Right atrium auricular region (tissue), 2 donors: ENCODE measurements around the gene XPNPEP2. TPM values are rescaled to one million over a fixed set of nuclear protein-coding genes. Genes with fewer than 3 reads are reported as not detected.

ENCODE experiments used
- DNase-seq: peaks from one replicate; pipeline ENCODE4 v3.0.0-alpha.2; 2019; ENCODE audit warnings: low spot score
- H3K27ac ChIP-seq, 2 donors: fragments of 200-600 bp; sonication (generic); 1 replicate in 1 of 2; 2 replicates in 1 of 2; pipeline ENCODE4 v1.5.1; 2016 to 2019
- H3K27me3 ChIP-seq, 2 donors: fragments of 200-600 bp; sonication (generic); one replicate each; pipeline versions ENCODE4 v1.5.1 to v1.6.0; 2017 to 2019
- H3K36me3 ChIP-seq: fragments of 200-600 bp; sonication (generic); one replicate; pipeline ENCODE4 v1.5.1; 2016
- H3K4me1 ChIP-seq, 2 donors: fragments of 200-600 bp; sonication (generic); one replicate each; pipeline versions ENCODE4 v1.5.1 to v1.6.0; 2017 to 2019
- H3K4me3 ChIP-seq, 2 donors: fragments of 200-600 bp; sonication (generic); 1 replicate in 1 of 2; 2 replicates in 1 of 2; pipeline ENCODE4 v1.5.1; 2017 to 2019; ENCODE audit warnings: mild to moderate bottlenecking in 1 of 2, moderate library complexity in 1 of 2
- H3K9me3 ChIP-seq, 2 donors: fragments of 200-600 bp; sonication (generic); one replicate each; pipeline ENCODE4 v1.5.1; 2019
- total RNA-seq, 2 donors: library from RNA; depleted of rRNA; stranded (reverse); fragments of >200 nt; gene quantifications; one replicate each; pipeline ENCODE4 v1.1.0, GENCODE V29; 2016
- TF ChIP-seq, protein P1 (sequence below), 2 donors: fragments of 200-600 bp; sonication (generic); IDR thresholded peaks; one replicate each; pipeline ENCODE4 v1.5.1; 2019; ENCODE audit warnings: antibody characterized with exemption in 2 of 2

Gene XPNPEP2
- total RNA-seq, 2 donors from 2014 or later = 2.0 to 3.5 TPM

GRCh38 chrX:129726307-129727111 lies 12.3 kb upstream of the XPNPEP2 start:
- no peaks in the 10 kb centered on the region for H3K27me3 ChIP-seq
- DNase-seq = peak; percentile 65
- TF ChIP-seq, protein P1, sequence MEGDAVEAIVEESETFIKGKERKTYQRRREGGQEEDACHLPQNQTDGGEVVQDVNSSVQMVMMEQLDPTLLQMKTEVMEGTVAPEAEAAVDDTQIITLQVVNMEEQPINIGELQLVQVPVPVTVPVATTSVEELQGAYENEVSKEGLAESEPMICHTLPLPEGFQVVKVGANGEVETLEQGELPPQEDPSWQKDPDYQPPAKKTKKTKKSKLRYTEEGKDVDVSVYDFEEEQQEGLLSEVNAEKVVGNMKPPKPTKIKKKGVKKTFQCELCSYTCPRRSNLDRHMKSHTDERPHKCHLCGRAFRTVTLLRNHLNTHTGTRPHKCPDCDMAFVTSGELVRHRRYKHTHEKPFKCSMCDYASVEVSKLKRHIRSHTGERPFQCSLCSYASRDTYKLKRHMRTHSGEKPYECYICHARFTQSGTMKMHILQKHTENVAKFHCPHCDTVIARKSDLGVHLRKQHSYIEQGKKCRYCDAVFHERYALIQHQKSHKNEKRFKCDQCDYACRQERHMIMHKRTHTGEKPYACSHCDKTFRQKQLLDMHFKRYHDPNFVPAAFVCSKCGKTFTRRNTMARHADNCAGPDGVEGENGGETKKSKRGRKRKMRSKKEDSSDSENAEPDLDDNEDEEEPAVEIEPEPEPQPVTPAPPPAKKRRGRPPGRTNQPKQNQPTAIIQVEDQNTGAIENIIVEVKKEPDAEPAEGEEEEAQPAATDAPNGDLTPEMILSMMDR (IDR thresholded peaks at IDR 0.05) = peak; percentile 46 to 77
- no peak overlapping the region for H3K27ac ChIP-seq
- no peaks in the 10 kb centered on the region for H3K4me1 ChIP-seq
- H3K9me3 ChIP-seq = no peaks in the 10 kb centered on the region
- no peaks in the 10 kb centered on the region for H3K36me3 ChIP-seq
- no peak overlapping the region for H3K4me3 ChIP-seq

GRCh38 chrX:129728061-129728460 lies 10.7 kb upstream of the XPNPEP2 start:
- TF ChIP-seq, protein P1 (IDR thresholded peaks at IDR 0.05) = no peak
- Histone ChIP-seq H3K4me1 (no peaks in the 10 kb centered on the region), H3K36me3 (no peaks in the 10 kb centered on the region), H3K9me3 (no peaks in the 10 kb centered on the region), H3K27ac (no peak overlapping the region), H3K4me3 (no peak overlapping the region), H3K27me3 (no peaks in the 10 kb centered on the region)
- DNase-seq = no peak

DNA sequence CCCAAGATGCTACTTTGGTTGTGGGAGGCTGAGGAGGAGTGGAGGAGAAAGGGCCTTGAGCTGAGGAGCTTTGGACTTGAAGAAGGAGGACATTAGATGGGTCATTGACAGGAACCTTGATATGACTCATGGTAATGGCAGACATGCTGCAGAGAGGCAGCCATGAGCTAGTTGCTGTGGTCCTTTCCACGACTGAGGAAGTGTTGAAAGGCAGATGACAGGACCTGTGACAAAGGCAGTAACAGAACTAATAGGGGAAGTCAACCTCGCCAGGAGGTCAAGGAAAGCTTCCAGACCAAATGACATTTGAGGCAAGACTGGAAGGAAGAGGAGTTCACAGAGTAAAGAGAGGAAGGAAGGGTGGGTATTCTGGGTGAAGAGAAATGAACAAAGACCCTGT lies 7.6 kb upstream of the XPNPEP2 start:
- no peaks in the 10 kb centered on the region for H3K4me1 ChIP-seq
- no peaks in the 10 kb centered on the region for H3K36me3 ChIP-seq
- H3K9me3 ChIP-seq = no peaks in the 10 kb centered on the region
- no peak overlapping the region for H3K4me3 ChIP-seq
- no peak for DNase-seq
- TF ChIP-seq, protein P1 (IDR thresholded peaks at IDR 0.05) = no peak
- no peaks in the 10 kb centered on the region for H3K27me3 ChIP-seq
- H3K27ac ChIP-seq = no peak overlapping the region

DNA sequence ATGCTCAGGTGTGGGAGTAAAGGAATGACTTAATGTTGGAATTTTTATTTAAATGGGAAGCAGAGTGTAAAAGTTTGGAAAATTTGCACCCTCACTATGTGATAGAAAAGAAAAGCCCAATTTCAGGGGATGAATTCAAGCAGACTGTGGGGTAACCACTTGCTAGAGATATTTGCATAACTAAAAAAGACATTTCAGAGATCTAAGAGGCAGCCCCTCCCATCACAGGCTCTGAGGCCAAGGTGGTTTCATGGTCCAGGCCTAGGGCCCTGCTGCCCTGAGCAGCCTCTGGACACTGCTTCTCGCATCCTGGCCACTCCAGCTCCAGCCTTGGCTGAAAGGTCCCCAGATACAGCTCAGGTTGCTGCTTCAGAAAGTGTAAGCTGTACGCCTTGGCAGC lies 5.9 kb upstream of the XPNPEP2 start:
- Histone ChIP-seq H3K27ac (no peak overlapping the region), H3K4me1 (no peaks in the 10 kb centered on the region), H3K27me3 (no peaks in the 10 kb centered on the region), H3K4me3 (no peak overlapping the region), H3K36me3 (no peaks in the 10 kb centered on the region), H3K9me3 (no peaks in the 10 kb centered on the region)
- no peak for DNase-seq
- TF ChIP-seq, protein P1 (IDR thresholded peaks at IDR 0.05) = no peak

DNA sequence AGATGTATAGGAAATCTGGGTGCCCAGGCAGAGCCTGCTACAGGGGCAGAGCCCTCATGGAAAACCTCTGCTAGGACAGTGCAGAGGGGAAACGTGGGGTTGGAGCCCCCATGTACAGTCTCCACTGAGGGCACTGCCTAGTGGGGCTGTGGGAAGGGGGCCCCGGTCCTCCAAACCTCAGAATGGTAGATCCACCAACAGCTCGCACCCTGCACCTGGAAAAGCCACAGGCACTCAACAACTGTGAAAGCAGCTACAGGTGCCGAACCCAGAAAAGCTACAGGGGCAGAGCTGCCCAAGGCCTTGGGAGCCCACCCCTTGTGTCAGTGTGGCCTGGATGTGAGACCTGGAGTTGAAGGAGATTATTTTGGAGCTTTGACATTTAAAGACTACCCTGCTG lies 5.4 kb upstream of the XPNPEP2 start:
- DNase-seq = no peak
- TF ChIP-seq, protein P1 (IDR thresholded peaks at IDR 0.05) = no peak

DNA sequence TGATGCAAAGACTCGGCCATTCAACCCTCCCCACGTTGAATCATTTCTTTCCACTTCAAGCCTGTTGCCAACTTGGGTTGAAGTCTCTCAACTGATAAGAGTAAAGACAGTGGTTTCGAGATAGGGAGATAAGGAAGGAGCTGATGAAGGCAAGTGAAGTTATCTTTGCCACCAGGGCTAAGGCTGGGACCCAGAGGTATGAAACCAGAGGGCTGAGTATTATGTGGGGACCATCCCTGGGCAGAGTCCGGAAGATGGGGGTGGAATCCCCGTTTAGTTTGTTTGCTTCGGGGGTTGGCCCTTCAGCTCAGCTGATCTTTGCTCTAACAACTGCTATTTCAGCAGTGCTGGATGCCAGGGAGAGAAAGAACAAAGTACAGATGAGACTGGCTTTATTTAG lies 2.3 kb upstream of the XPNPEP2 start:
- Histone ChIP-seq H3K4me1 (no peaks in the 10 kb centered on the region), H3K9me3 (no peaks in the 10 kb centered on the region), H3K27ac (no peak overlapping the region), H3K36me3 (no peaks in the 10 kb centered on the region), H3K27me3 (no peaks in the 10 kb centered on the region), H3K4me3 (no peak overlapping the region)
- TF ChIP-seq, protein P1 (IDR thresholded peaks at IDR 0.05) = no peak
- DNase-seq = no peak

More for the DNA sequence above, 5.4 kb upstream of the XPNPEP2 start:
- H3K9me3 ChIP-seq = no peaks in the 10 kb centered on the region
- H3K27me3 ChIP-seq = no peaks in the 10 kb centered on the region
- H3K36me3 ChIP-seq = no peaks in the 10 kb centered on the region
- no peak overlapping the region for H3K27ac ChIP-seq
- no peak overlapping the region for H3K4me3 ChIP-seq
- no peaks in the 10 kb centered on the region for H3K4me1 ChIP-seq
